ENCODE results near the gene GGTLC2.

- TF ChIP-seq EZH2 (IDR thresholded peaks at IDR 0.05; ENCODE audit: insufficient read depth, poor library complexity, severe bottlenecking) (no peak), EZH2phosphoT487 (IDR thresholded peaks at IDR 0.05; ENCODE audit: insufficient read depth, low read depth) (no peak)
Observed at GRCh38 chr22:22619765-22620414, 24.5 kb upstream of the GGTLC2 start.
